GM12878 (cell line): Measurements from ENCODE around the gene PRKAB1. TPM values are rescaled to one million over a fixed set of nuclear protein-coding genes. Genes with fewer than 3 reads are reported as not detected.

ENCODE experiments used
- ATAC-seq: fragments of 200-7000 bp; cut with Tn5 transposase; 3 replicates; pipeline ENCODE4 v1.9.1; 2020; ENCODE audit warnings: mild to moderate bottlenecking, moderate library complexity
- BruUV-seq: library from RNA; stranded (reverse); fragments of 400-500 nt; replicated peaks from 2 replicates; lab custom pipeline; 2021; lab: Mats Ljungman, UMichigan
- CTCF ChIA-PET: fragments of 300-600 bp; sonication (Branson Sonifier 250); formaldehyde crosslinking; extraction: SDS; loops from one replicate; lab custom pipeline; 2021; ENCODE audit warnings: inconsistent platforms; lab: Yijun Ruan, JAX
- POLR2A ChIA-PET: fragments of 350-600 bp; formaldehyde crosslinking; extraction: SDS; loops from one replicate; lab custom pipeline; 2021; ENCODE audit warnings: inconsistent platforms; lab: Charles Lee
- RAD21 ChIA-PET: fragments of 300-600 bp; sonication (Branson Sonifier 250); formaldehyde crosslinking; loops from one replicate; lab custom pipeline; 2023; ENCODE audit warnings: antibody characterized with exemption; ENCODE audit not compliant: unreplicated experiment; lab: Charles Lee
- SMC1A ChIA-PET: fragments of 300-600 bp; sonication (Branson Sonifier 250); formaldehyde crosslinking; loops from one replicate; lab custom pipeline; 2023; ENCODE audit not compliant: unreplicated experiment, uncharacterized antibody; lab: Charles Lee
- DNase-seq: peaks from one replicate; pipeline ENCODE4 v3.0.0-alpha.2; 2011; ENCODE audit warnings: low read depth, low spot score
- FAIRE-seq: peaks from 3 replicates; lab custom pipeline; 2011; peaks lifted over from hg19 to GRCh38; lab: Jason Lieb, UNC
- H2AFZ ChIP-seq: 2 replicates; pipeline ENCODE4 v1.6.0; 2011; ENCODE audit warnings: low read depth, low read length, control low read depth; ENCODE audit not compliant: control insufficient read depth
- H3K27ac ChIP-seq: 2 replicates; pipeline ENCODE4 v1.5.1; 2011; ENCODE audit warnings: control low read depth; ENCODE audit not compliant: control insufficient read depth, insufficient read depth
- H3K27me3 ChIP-seq, 2 experiments: replicated peaks in 1 of 2; 2 replicates each; pipeline versions ENCODE4 v1.6.0 to v1.6.1; 2011; ENCODE audit warnings: low read length in 1 of 2; ENCODE audit not compliant: control insufficient read depth in 2 of 2, insufficient read depth in 2 of 2
- H3K36me3 ChIP-seq, 2 experiments: 2 replicates each; pipeline ENCODE4 v1.5.1; 2011; ENCODE audit warnings: low read length in 1 of 2; ENCODE audit not compliant: control insufficient read depth in 2 of 2, insufficient read depth in 2 of 2
- H3K4me1 ChIP-seq: 2 replicates; pipeline ENCODE4 v1.6.1; 2011; ENCODE audit warnings: mild to moderate bottlenecking, low read length, moderate library complexity, mixed read lengths; ENCODE audit not compliant: control insufficient read depth, insufficient read depth
- H3K4me2 ChIP-seq: 2 replicates; pipeline ENCODE4 v1.6.0; 2011; ENCODE audit warnings: control low read depth; ENCODE audit not compliant: control insufficient read depth, insufficient read depth
- H3K4me3 ChIP-seq: fragments of 200-600 bp; sonication (generic); 2 replicates; pipeline ENCODE4 v1.5.1; 2016
- H3K79me2 ChIP-seq: 2 replicates; pipeline ENCODE4 v1.6.0; 2011; ENCODE audit warnings: low read length; ENCODE audit not compliant: control insufficient read depth, insufficient read depth
- H3K9ac ChIP-seq: 2 replicates; pipeline ENCODE4 v1.8.0; 2011; ENCODE audit warnings: low read length, control low read depth, mixed read lengths; ENCODE audit not compliant: control insufficient read depth, insufficient read depth
- H3K9me3 ChIP-seq: replicated peaks from 3 replicates; pipeline ENCODE4 v1.5.1; 2011; ENCODE audit warnings: mild to moderate bottlenecking, low read length; ENCODE audit not compliant: control insufficient read depth, insufficient read depth
- H4K20me1 ChIP-seq: 2 replicates; pipeline ENCODE4 v1.6.0; 2011; ENCODE audit not compliant: control insufficient read depth, insufficient read depth
- ATF7 ChIP-seq: fragments of 450-650 bp; IDR thresholded peaks from 2 replicates; pipeline ENCODE4 v1.6.1; 2016; ENCODE audit warnings: low read depth, mild to moderate bottlenecking
- EED ChIP-seq: sonication (generic); IDR thresholded peaks from 2 replicates; pipeline ENCODE4 v1.6.1; 2016; ENCODE audit warnings: antibody characterized with exemption, low read depth
- HDAC6 ChIP-seq: fragments of 200-600 bp; sonication (generic); IDR thresholded peaks from one replicate; pipeline ENCODE4 v1.8.0; 2017; ENCODE audit warnings: antibody characterized with exemption; ENCODE audit not compliant: unreplicated experiment
- NRF1 ChIP-seq: conservative IDR thresholded peaks from 2 replicates; pipeline ENCODE4 v1.6.1; 2011; ENCODE audit warnings: mild to moderate bottlenecking, low read depth, low read length, improper control_type of control experiment
- PAX8 ChIP-seq: fragments of 450-650 bp; IDR thresholded peaks from 2 replicates; pipeline ENCODE4 v1.6.1; 2017; ENCODE audit warnings: mild to moderate bottlenecking, moderate library complexity
- RBBP5 ChIP-seq: fragments of 200-600 bp; sonication (generic); conservative IDR thresholded peaks from 2 replicates; pipeline ENCODE4 v1.6.1; 2016
- SIX5 ChIP-seq: IDR thresholded peaks from 2 replicates; pipeline ENCODE4 v1.6.1; 2011; ENCODE audit warnings: mild to moderate bottlenecking, low read depth, low read length, moderate library complexity; ENCODE audit not compliant: severe bottlenecking
- WGBS: methylation state at CpG from one replicate; pipeline ENCODE4 v1.1.6; 2016; ENCODE audit warnings: low lambda C conversion rate; ENCODE audit not compliant: insufficient replicate concordance, insufficient coverage; ENCODE audit errors: missing lambda C conversion rate; 5-methylcytosine and 5-hydroxymethylcytosine counted together
- in situ Hi-C: fragments of 300-500 bp; cut with MboI; formaldehyde crosslinking; loops from 9 replicates; pipeline ENCODE4 v1.14.3; 2018; ENCODE audit warnings: mixed read lengths
- intact Hi-C: fragments of 100-400 bp; cut with micrococcal nuclease; formaldehyde crosslinking; loops from one replicate; pipeline ENCODE4 v1.14.2; 2022; ENCODE audit not compliant: unreplicated experiment
- polyA plus RNA-seq, 11 experiments: library from polyadenylated mRNA; depleted of rRNA in 4 of 11; unstranded in 6 of 11; stranded (reverse) in 5 of 11; fragments of >200 nt; fragmentation: Nextera tagmentation in 4 of 11; fragmentation: Illumina TruSeq in 1 of 11; extraction: Ambion mirVana in 4 of 11; extraction: Trizol in 1 of 11; gene quantifications; 1 replicate in 1 of 11; 2 replicates in 10 of 11; pipeline versions ENCODE4 v1.2.1 to v1.2.3, GENCODE V29; 2011 to 2016; ENCODE audit warnings: inconsistent platforms in 2 of 11, missing spikeins in 2 of 11, low read depth in 1 of 11
- total RNA-seq, 4 experiments: library from RNA; depleted of rRNA in 3 of 4; stranded (reverse); fragments of >200 nt in 3 of 4; fragmentation: Illumina TruSeq in 1 of 4; extraction: Trizol in 1 of 4; gene quantifications; 2 replicates each; pipeline versions ENCODE4 v1.2.1 to v1.2.3, GENCODE V29; 2013 to 2021
- TF ChIP-seq, protein P1 (sequence below): fragments of 450-650 bp; formaldehyde crosslinking; IDR thresholded peaks from 2 replicates; pipeline ENCODE4 v1.4.0; 2020; ENCODE audit warnings: mild to moderate bottlenecking, moderate library complexity

PRKAB1 gene
- total and polyA plus RNA-seq, 10 of the 15 experiments (the other 5 are each of a cell fraction or from before 2014, with no cell fraction given) = 24.6 to 85.0 (median 50.6) TPM

DNA sequence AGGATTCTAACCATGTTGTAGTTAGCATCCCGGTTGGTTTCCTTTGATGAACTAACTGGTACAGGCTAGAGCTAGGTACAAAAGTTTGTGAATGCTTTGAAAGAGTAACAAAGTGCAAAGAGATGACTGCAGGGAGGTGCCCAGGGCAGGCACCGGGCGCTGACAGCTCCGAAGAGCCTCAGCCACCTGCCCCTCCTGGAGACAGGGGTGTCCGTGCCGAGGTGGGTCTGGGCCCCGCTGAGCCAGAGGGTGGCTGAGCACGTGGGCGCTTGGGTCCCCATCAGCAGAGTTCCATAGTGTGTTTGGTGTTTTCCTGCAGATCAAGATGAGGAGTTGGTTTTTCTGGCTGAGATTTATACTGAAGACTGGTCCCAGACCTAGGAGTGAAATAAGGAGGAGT, 19.9 kb downstream of the PRKAB1 start:
- Histone ChIP-seq H3K27me3 (no peaks in the 10 kb centered on the region), H3K4me3 (no peak overlapping the region), H4K20me1 (no peaks in the 10 kb centered on the region), H2AFZ (no peak overlapping the region), H3K9ac (no peak overlapping the region), H3K36me3 (peaks cover 4 to 12% of the 10 kb centered on the region in 2 experiments; a peak in 3 of 4 replicates), H3K4me1 (peaks cover 3% of the 10 kb centered on the region; the same call in 1 of the 2 replicates), H3K79me2 (no peaks in the 10 kb centered on the region), H3K9me3 (no peaks in the 10 kb centered on the region), H3K4me2 (no peak overlapping the region), H3K27ac (no peak overlapping the region)
- no peak for DNase-seq
- WGBS = 95% methylated on average over 9 of the region's 9 CpGs
- FAIRE-seq = no peak
- no peak for TF ChIP-seq NRF1
- TF ChIP-seq, protein P1, sequence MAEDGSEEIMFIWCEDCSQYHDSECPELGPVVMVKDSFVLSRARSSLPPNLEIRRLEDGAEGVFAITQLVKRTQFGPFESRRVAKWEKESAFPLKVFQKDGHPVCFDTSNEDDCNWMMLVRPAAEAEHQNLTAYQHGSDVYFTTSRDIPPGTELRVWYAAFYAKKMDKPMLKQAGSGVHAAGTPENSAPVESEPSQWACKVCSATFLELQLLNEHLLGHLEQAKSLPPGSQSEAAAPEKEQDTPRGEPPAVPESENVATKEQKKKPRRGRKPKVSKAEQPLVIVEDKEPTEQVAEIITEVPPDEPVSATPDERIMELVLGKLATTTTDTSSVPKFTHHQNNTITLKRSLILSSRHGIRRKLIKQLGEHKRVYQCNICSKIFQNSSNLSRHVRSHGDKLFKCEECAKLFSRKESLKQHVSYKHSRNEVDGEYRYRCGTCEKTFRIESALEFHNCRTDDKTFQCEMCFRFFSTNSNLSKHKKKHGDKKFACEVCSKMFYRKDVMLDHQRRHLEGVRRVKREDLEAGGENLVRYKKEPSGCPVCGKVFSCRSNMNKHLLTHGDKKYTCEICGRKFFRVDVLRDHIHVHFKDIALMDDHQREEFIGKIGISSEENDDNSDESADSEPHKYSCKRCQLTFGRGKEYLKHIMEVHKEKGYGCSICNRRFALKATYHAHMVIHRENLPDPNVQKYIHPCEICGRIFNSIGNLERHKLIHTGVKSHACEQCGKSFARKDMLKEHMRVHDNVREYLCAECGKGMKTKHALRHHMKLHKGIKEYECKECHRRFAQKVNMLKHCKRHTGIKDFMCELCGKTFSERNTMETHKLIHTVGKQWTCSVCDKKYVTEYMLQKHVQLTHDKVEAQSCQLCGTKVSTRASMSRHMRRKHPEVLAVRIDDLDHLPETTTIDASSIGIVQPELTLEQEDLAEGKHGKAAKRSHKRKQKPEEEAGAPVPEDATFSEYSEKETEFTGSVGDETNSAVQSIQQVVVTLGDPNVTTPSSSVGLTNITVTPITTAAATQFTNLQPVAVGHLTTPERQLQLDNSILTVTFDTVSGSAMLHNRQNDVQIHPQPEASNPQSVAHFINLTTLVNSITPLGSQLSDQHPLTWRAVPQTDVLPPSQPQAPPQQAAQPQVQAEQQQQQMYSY (CRISPR knock-in tag) = no peak
- no peak for TF ChIP-seq EED
- no peak for TF ChIP-seq ATF7
- TF ChIP-seq RBBP5 = no peak
- TF ChIP-seq SIX5 = no peak
- TF ChIP-seq HDAC6 = no peak
- TF ChIP-seq PAX8 = no peak
- intact Hi-C loops (no loop called here), in situ Hi-C loops (no loop called here)
- CTCF ChIA-PET = interaction anchor here (0.6 to 1.1 kb wide), 2 partner anchors 10 to 579 kb away, joined by 3 read pairs; no protein-coding TSS in a partner anchor
- no TSS peak for BruUV-seq
- POLR2A ChIA-PET = interaction anchor here (0.7 kb wide), 1 partner anchor 257 kb away, joined by 6 read pairs; no protein-coding TSS in a partner anchor
- RAD21 ChIA-PET = interaction anchor here (0.7 kb wide), 1 partner anchor 186 kb away, joined by 4 read pairs; no protein-coding TSS in a partner anchor
- SMC1A ChIA-PET = interaction anchor here (0.5 kb wide), 1 partner anchor 35 kb away, joined by 3 read pairs; no protein-coding TSS in a partner anchor
- no peak for ATAC-seq
